Fibroblast of skin of scalp (primary cell): ENCODE measurements around the gene D2HGDH.
"Not testable (repeated sequence)": the region's sequence is repeated elsewhere in the genome, so short reads cannot be mapped to it uniquely, and the experiment has no call there.

Experiments
- DNase-seq: peaks from one replicate; pipeline ENCODE4 v3.0.0-alpha.2; 2013

Gene D2HGDH

DNA sequence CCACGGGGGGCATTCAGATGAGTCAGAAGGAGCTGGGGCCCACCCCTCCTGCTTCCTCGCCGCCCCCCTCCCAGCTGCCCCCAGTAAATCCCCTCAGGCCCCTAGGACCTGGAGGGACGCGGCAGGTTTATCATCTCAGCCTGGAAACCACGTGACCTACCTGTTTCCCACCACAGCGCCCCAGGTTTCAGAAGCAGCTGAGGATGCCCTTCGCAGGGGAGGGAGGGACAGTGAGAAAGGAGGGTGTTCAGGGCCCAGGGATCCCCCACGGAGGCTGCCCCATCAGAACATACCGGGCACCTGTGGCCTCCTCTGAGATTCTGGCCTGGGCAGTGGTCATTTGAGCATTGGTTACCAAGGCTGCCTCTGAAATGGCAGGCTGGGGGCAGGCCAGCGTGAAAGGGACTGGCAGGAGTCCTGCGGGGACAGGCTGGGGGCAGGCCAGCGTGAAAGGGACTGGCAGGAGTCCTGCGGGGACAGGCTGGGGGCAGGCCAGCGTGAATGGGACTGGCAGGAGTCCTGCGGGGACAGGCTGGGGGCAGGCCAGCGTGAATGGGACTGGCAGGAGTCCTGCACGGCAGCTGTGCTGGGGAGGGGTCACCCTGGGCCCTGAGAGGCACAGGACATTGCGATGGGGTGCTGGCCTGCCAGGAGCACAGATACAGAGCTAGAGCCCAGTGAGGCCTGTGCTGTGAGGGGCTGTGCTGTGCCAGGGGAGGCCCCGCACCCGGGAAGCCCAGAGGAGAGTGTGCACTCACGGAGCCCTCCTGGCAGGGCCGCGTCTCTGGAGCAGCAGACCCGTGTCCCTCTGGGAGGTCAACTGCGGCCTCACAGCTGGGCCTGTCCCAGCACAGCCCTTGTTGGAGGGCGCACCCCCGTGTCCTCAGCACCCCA, 76.1 kb downstream of the D2HGDH start:
- no peak for DNase-seq

DNA sequence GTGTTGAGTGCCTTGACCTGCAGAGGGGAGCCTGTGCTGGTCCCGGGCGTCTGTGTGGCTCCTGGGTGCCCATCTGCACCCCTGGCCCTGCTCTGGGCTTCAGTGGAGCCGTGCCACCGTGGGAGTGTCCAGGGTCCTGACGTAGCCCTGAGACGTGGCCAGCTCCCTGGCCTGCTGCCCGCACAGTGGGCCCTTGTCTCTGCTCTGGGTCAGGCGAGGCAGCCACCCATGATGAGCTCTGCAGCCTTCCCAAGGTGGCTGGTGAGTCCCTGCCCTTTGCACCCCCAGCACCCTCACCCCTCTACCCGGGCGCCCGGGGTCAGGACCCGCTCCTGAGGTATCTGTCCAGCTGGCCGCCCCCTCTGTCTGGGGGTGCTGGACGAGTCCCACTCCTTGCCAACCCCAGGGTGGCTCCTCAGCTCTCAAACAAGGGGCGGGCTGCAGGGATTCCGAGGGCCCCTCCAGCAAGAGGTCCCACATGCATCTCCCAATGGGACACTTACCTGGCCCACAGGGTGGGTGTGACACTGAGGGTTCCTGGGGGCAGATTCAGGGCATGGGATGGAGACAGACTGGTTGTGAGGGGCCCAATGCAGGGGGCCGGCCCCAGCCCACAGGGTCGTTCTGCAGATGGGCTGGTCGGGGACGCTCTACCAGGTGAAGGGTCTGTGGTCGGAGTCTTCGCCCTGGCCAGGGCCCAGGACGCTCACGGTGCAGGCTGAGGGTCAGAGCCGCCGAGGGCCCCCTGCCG, 76.9 kb downstream of the D2HGDH start:
- no peak for DNase-seq

DNA sequence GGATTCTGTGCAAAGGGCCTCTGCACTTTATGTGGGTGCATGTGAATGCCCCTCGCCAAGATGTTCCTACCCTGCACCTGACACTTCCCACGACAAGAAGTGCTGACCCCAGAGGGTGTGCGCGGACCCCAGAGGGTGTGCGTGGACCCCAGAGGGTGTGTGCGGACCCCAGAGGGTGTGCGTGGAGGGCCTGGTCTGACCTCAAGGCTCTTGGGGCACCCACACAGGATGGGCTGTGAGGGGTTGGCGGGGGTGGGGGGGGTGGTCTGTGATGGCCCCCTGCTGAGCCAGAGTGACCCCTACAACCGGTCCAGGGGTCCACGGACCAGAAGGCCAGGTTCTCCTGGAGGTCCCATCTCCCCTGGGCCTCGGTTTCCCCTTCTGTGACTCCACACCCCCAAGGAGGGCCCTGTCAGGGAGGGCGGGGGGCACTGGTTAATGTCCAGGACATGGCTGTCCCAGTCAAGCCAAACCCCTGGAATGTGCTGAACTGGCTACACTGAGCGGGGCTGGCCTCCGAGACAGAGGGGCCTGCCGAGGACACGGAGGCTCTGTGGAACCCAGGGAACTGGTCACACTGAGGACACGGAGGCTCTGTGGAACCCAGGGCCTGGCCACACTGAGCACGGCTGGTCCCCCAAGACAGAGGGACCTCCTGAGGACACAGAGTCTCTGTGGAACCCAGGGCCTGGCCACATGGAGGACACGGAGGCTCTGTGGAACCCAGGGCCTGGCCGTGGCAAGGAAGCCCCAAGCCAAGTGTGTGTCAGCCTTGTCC, 77.7 kb downstream of the D2HGDH start:
- no peak for DNase-seq

DNA sequence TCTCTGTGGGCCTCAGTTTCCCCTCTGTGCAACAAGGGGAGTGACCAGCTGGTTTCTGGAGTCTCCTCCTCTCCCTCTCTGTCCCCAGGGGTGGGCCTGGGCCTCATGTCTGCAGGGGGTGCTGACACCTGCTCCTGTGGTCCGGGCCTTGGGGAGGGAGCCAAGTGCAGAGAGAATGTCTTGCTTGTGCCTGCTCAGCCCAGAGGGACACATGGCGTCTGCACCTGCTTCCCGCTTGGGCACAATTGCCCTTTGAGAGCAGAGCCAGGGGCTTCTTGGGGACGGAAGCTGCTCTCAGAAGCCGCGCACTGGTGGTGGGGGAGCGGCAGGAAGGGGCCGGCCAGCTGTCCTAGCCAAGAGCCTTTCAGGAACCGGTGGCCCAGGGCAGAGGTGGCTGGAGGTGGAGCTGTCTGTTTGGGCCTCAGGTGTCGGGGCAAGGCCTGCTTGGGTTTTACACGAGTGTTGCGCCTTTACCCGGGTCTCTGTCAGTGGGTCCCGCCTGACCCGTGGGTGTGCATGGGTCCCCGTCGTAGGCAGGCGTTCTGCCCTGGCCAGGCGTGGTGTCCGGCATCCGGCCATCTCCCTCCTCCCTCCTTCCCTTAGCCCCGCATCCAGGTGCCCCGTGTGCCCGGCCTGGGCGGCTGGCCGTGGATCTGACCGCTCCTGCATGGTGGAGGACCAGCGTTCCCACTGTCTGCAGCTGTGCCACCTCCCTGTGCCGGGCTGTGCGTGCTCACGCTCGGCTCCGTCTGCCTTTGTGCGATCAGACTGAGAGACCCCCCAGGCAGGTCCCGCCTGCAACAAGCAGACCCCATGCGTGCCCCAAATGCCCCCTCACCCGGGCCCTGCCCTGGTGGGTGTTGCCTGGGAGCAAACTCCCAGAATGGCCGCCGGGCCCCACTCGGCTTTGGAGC, 78.6 kb downstream of the D2HGDH start:
- DNase-seq: no peak

DNA sequence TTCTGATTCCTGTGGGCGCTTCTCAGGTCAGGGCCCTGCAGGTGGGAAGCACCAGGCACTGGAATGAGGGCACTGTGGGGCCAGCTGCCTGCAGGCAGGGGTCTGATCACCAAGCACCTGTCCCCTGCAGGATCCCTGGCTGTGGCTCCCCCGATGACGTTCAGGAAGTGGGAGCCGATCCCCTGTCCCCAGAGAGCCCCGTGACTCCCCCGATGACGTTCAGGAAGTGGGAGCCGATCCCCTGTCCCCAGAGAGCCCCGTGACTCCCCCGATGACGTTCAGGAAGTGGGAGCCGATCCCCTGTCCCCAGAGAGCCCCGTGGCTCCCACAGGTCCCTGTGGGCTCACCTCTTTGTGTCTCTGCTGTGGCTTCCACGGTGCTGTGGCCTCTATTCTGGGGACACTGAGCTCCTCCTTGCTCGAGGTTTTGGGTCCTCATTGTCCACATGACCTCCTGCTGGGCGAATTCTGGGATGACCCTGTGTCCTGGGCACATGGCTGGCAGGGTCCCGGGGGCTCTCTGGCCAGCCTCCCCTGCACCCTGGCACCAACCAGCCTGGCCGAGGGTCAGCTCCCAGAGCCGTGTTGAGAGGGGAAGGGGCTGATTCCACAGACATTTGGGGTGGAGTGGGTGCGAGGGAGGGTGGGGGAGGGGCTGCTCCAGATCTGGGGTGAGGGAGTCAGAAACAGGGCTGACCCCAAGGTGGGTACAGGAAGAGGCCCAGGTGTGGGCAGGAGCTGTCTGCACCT, 79.4 kb downstream of the D2HGDH start:
- DNase-seq: no peak

DNA sequence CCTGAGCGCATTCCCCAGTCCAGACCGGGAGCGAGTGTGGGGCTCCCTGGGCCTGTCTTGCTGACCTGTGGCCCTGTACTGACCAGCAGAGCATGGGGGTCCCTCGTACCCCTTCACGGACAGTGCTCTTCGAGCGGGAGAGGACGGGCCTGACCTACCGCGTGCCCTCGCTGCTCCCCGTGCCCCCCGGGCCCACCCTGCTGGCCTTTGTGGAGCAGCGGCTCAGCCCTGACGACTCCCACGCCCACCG, 79.9 kb downstream of the D2HGDH start:
- DNase-seq: no peak

DNA sequence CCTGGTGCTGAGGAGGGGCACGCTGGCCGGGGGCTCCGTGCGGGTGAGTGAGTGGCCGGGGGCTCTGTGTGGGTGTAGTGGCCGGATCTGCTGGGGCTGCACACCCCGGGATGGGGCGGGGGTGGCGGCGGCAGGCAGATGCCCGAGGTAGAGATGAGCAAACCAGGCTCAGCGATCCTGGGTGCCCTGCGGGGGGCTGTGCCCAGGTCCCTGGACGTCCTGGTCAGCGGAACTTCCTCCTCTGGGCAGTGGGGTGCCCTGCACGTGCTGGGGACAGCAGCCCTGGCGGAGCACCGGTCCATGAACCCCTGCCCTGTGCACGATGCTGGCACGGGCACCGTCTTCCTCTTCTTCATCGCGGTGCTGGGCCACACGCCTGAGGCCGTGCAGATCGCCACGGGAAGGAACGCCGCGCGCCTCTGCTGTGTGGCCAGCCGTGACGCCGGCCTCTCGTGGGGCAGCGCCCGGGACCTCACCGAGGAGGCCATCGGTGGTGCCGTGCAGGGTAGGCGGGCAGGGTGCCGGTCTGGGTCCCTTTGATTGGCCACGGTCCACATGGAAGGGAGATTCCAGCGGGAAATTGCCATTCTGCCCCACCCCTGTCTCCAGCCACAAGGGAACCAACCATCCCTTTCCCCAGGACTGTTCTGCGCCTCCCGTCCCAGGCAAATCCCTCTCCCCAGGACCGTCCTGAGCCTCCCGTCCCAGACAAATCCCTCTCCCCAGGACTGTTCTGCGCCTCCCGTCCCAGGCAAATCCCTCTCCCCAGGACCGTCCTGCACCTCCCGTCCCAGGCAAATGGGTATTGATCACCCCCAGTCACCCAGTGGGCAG, 80.4 kb downstream of the D2HGDH start:
- DNase-seq: no peak

DNA sequence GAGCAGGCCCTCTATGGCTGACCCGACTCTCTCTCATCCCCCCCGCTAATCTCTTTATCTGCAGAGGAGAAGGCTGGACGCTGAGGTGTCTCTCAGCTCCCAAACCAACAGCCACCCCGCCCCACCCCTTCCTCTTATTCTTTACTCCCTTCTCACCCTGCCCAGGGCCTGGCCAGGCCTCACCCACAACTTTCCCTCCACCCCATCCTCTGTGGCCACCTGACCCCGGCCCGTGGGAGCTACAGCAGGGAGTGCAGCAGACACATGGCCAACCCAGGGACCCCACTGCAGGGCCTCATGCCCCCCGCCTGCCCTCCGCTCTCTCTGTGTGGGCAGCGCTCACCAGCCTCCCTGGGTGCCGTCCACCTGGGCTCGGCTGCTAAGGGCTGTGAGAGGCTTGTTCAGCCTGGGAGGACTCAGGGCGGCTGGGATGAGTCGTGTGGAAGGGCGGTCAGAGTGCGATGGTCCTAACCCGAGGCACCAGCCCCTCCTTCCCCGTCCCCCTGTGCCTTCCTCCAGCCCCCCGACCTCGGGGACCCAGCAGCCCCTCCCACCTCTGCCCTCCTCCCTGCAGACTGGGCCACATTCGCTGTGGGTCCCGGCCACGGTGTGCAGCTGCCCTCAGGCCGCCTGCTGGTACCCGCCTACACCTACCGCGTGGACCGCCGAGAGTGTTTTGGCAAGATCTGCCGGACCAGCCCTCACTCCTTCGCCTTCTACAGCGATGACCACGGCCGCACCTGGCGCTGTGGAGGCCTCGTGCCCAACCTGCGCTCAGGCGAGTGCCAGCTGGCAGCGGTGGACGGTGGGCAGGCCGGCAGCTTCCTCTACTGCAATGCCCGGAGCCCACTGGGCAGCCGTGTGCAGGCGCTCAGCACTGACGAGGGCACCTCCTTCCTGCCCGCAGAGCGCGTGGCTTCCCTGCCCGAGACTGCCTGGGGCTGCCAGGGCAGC, 81.3 kb downstream of the D2HGDH start:
- DNase-seq: no peak

DNA sequence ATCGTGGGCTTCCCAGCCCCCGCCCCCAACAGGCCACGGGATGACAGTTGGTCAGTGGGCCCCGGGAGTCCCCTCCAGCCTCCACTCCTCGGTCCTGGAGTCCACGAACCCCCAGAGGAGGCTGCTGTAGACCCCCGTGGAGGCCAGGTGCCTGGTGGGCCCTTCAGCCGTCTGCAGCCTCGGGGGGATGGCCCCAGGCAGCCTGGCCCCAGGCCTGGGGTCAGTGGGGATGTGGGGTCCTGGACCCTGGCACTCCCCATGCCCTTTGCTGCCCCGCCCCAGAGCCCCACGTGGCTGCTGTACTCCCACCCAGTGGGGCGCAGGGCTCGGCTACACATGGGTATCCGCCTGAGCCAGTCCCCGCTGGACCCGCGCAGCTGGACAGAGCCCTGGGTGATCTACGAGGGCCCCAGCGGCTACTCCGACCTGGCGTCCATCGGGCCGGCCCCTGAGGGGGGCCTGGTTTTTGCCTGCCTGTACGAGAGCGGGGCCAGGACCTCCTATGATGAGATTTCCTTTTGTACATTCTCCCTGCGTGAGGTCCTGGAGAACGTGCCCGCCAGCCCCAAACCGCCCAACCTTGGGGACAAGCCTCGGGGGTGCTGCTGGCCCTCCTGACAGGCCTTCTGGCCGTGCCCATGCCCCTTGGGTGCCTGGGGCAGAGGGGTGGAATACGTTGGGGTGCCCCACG, 82.1 kb downstream of the D2HGDH start:
- no peak for DNase-seq

DNA sequence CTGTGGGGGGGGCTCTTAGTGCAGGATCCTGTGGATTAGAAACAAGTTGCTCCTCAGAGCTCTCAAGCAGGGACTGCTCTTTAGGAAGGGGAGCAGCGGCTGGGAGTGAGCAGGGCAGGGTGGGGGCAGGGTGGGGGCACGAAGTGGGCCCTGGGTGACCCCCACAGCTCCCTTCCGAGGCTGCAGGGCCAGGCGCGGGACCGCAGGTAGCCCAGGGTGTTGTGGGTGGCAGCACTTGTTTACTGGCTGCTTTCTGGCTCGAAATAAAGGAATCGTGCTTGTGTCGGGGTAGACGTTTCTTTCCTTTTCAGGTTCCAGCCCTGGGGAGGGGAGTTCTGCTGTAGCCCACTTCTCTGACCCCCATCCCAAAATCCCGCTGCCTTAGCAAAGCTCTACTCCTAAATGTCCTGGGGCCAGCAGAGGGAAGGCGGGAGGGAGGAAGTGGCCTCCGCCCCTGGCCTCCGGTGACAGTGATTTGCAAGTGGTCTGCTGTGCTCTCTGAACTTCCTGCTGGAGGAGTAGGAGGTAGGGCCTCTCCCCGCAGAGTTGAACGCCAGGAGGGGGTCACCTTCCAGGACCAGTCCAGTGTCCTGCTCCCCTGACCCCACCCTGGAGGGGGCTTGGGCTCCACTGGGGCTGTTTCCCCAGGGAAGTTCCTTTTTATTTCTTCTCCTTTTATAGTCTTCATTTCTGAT, 82.8 kb downstream of the D2HGDH start:
- no peak for DNase-seq

DNA sequence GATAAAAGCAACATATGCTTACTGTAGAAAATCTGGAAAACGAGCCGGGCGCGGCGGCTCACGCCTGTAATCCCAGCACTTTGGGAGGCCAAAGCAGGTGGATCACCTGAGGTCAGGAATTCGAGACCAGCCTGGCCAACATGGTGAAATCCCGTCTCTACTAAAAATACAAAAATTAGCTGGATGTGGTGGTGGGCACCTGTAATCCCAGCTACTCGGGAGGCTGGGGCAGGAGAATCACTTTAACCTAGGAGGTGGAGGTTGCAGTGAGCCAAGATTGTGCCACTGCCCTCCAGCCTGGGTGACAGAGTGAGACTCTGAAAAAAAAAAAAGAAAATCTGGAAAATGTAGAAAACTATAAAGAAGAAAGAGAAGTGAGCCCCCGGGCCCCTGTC, 83.4 kb downstream of the D2HGDH start:
- not testable (repeated sequence) for DNase-seq
